ENCODE measurements around the gene ASB15.

The ASB15 gene

GRCh38 chr7:123669485-123669884, 67.9 kb downstream of the ASB15 start:
- TF ChIP-seq CSDC2 (CRISPR knock-in tag; IDR thresholded peaks at IDR 0.05) (no peak), ISL1 (CRISPR knock-in tag; IDR thresholded peaks at IDR 0.05) (no peak), TCF4 (CRISPR knock-in tag; IDR thresholded peaks at IDR 0.05; ENCODE audit: borderline replicate concordance) (no peak), OSR1 (CRISPR knock-in tag; IDR thresholded peaks at IDR 0.05) (no peak), SNAI2 (CRISPR knock-in tag; IDR thresholded peaks at IDR 0.05) (no peak), PATZ1 (CRISPR knock-in tag; IDR thresholded peaks at IDR 0.05; ENCODE audit: borderline replicate concordance) (no peak), CSRNP3 (CRISPR knock-in tag; IDR thresholded peaks at IDR 0.05) (no peak), ZNF565 (CRISPR knock-in tag; conservative IDR thresholded peaks at IDR 0.05; ENCODE audit: low read depth) (no peak), PPARA (CRISPR knock-in tag; IDR thresholded peaks at IDR 0.05; ENCODE audit: borderline replicate concordance) (no peak), BACH2 (CRISPR knock-in tag; IDR thresholded peaks at IDR 0.05; ENCODE audit: borderline replicate concordance) (no peak), ZC3H10 (CRISPR knock-in tag; IDR thresholded peaks at IDR 0.05) (no peak), POU6F1 (CRISPR knock-in tag; IDR thresholded peaks at IDR 0.05; ENCODE audit: borderline replicate concordance, low read depth) (no peak), ZFP3 (CRISPR knock-in tag; IDR thresholded peaks at IDR 0.05) (no peak), ZNF70 (CRISPR knock-in tag; IDR thresholded peaks at IDR 0.05) (no peak)
- ATAC-seq, result no peak

DNA sequence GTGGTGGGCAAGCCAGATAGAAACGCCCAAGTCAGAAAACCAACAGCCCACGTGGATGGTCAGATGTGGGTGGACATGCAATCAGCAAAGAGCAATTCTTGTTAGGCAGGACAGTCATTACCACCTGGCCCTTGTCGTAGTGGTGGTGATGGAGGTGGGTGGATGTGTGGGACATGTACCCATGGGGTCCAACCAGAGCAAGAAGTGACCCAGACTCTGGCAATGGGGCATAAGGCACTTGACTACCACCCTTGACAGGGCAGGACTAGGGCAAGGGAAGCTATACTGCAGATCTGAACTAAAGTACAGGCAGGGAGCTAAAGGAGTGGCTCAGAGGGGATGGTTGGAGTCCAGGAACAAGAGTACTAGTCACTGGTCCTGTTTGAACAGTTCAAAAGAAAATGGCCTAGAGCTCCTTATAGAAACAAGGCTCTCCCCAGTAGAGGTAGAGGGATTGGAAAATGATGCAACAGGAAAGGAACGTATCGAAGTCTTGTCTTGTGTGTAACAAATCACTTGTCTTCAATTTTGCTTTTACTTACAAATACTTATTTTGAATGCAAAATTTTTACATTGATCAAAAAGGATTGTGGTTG, 71.6 kb downstream of the ASB15 start:
- TF ChIP-seq BACH2 (CRISPR knock-in tag; IDR thresholded peaks at IDR 0.05; ENCODE audit: borderline replicate concordance) (no peak), ZNF565 (CRISPR knock-in tag; conservative IDR thresholded peaks at IDR 0.05; ENCODE audit: low read depth) (no peak), TOX (CRISPR knock-in tag; IDR thresholded peaks at IDR 0.05; ENCODE audit: borderline replicate concordance) (no peak), PPARA (CRISPR knock-in tag; IDR thresholded peaks at IDR 0.05; ENCODE audit: borderline replicate concordance) (no peak), GLIS3 (CRISPR knock-in tag; IDR thresholded peaks at IDR 0.05) (no peak), ZNF70 (CRISPR knock-in tag; IDR thresholded peaks at IDR 0.05) (no peak), PATZ1 (CRISPR knock-in tag; IDR thresholded peaks at IDR 0.05; ENCODE audit: borderline replicate concordance) (no peak), ISL1 (CRISPR knock-in tag; IDR thresholded peaks at IDR 0.05) (no peak), ZFP3 (CRISPR knock-in tag; IDR thresholded peaks at IDR 0.05) (no peak), ZFP30 (CRISPR knock-in tag; IDR thresholded peaks at IDR 0.05) (no peak), RARB (CRISPR knock-in tag; IDR thresholded peaks at IDR 0.05) (no peak), SNAI2 (CRISPR knock-in tag; IDR thresholded peaks at IDR 0.05) (no peak), CSRNP3 (CRISPR knock-in tag; IDR thresholded peaks at IDR 0.05) (no peak)
- TF ChIP-seq, protein P1, sequence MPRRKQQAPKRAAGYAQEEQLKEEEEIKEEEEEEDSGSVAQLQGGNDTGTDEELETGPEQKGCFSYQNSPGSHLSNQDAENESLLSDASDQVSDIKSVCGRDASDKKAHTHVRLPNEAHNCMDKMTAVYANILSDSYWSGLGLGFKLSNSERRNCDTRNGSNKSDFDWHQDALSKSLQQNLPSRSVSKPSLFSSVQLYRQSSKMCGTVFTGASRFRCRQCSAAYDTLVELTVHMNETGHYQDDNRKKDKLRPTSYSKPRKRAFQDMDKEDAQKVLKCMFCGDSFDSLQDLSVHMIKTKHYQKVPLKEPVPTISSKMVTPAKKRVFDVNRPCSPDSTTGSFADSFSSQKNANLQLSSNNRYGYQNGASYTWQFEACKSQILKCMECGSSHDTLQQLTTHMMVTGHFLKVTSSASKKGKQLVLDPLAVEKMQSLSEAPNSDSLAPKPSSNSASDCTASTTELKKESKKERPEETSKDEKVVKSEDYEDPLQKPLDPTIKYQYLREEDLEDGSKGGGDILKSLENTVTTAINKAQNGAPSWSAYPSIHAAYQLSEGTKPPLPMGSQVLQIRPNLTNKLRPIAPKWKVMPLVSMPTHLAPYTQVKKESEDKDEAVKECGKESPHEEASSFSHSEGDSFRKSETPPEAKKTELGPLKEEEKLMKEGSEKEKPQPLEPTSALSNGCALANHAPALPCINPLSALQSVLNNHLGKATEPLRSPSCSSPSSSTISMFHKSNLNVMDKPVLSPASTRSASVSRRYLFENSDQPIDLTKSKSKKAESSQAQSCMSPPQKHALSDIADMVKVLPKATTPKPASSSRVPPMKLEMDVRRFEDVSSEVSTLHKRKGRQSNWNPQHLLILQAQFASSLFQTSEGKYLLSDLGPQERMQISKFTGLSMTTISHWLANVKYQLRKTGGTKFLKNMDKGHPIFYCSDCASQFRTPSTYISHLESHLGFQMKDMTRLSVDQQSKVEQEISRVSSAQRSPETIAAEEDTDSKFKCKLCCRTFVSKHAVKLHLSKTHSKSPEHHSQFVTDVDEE (CRISPR knock-in tag; IDR thresholded peaks at IDR 0.05), result no peak
- no peak for ATAC-seq
